Kidney capillary endothelial cell (primary cell): Measurements from ENCODE around the gene GABBR2.

Experiments
- DNase-seq: peaks from one replicate; pipeline ENCODE4 v3.0.0-alpha.2; 2018; ENCODE audit warnings: low spot score

GABBR2 gene

DNA sequence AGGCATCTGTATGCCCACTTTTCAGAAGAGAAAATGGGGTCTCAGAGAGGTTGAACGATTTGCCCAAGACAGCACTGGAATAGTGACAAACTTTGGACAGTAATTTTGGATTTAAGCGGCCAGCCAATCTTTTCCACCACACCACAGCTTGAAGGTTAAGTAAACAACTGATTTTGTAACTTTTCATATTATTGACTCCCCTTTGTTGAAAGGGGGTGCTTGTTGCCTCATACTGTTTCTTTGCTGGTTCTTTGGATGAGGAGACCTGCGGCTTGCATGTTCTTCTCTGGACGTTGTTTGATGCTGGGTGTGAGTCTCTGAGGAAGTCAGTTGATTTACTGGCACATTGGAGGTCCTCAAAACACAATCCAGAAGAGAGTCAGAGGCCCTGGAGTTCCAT, 11.7 kb upstream of the GABBR2 start:
- DNase-seq = no peak

DNA sequence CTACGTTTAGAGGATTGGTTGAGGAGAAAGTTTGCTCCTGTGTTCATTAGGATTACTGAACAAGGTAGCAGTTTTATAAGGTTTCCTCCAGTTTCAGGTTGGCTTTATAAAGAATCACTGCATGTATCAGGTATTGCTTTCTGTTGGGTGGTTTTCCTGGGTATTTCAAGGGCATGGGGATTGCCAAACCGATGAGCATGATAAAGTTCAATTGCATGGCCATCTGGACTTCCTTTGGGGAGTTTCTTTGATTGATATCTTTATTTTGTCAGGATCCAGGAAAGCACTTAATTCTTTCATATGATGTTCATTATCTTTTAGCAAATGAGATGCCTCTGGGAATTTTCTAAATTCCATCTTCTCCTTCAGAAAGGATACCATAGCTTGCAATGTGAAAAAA, 10.3 kb upstream of the GABBR2 start:
- DNase-seq = no peak

DNA sequence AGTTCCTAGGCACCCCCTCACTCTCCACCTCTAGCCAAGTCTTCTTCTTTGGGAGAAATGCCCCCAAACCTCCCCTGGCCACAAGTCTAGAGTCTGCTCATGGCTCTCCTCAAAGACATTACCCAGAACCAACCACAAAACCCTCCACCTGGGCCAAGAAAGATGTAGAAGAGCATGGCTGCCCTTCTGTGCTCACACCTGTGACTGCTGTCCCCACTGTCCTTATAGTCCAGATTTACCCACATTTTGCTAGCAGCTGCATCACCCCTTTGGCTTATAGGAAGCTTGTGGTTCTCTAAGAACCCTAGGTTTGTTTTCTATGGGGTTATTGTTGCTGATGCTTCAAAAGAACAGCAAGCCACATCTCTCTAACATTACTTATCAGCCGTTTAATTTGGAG, 6.1 kb upstream of the GABBR2 start:
- no peak for DNase-seq

DNA sequence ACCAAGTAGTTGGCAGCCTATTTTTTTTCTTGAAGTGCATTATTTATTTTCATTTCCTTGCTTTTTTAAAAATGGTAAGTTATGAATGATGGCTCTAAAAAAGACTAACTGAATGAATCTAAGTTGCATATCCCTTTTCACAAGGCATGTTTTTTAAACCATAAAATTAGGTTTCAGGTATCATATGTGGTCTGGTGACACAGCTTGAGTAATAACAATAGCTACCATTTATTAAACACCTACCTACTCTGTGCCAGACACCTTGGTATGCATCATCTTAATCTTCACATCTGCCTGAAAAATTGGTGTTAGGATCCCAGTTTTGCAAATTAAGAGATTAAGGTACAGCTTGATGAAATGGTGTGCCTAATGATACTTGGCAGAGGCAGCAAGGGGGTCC, 4.3 kb upstream of the GABBR2 start:
- no peak for DNase-seq

DNA sequence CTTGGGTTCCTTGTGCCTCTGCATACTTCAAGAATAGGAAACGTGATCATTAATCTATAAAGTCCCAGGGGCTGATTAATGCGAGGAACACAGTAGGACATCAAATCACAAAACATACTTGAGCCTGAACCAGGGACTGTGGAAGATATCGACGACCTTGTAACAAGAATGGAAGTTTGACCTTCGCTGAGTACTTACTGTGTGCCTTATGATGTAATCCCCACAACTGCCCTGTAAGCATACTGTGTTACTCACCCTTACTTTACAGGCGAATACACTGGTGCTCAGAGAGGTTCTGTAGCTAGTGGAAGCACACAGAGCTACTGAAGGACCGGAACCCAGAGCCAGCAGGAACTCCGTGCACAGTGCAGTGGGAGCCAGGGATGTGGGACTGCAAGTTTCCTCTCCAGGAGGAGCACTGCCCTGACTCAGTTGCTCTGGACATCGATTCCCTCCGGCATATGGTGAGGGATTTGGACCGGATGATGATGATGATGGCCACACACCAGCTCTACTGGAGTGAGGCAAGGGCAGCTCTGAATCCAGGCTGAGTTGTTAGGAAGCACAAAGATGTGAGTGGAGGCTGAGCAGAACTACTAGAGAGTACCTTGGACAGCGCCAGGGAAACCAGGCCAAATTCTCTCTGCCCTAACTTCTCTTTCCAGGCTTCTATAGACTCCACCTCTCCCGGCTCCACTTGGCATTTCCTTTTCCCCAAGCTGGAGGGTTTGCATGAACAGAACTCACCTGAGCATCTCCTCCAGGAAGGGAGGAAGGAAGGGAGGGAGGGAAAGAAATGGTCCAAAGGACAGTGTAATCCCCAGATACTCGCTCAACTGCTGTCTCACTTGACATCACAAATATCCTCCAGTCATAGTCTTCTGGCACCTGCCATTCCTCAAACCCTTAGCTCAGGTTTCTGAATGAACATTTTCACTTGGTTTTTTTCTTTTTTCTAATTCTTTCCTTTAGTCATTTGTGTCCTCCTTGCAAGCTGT, 1.5 kb upstream of the GABBR2 start:
- no peak for DNase-seq

DNA sequence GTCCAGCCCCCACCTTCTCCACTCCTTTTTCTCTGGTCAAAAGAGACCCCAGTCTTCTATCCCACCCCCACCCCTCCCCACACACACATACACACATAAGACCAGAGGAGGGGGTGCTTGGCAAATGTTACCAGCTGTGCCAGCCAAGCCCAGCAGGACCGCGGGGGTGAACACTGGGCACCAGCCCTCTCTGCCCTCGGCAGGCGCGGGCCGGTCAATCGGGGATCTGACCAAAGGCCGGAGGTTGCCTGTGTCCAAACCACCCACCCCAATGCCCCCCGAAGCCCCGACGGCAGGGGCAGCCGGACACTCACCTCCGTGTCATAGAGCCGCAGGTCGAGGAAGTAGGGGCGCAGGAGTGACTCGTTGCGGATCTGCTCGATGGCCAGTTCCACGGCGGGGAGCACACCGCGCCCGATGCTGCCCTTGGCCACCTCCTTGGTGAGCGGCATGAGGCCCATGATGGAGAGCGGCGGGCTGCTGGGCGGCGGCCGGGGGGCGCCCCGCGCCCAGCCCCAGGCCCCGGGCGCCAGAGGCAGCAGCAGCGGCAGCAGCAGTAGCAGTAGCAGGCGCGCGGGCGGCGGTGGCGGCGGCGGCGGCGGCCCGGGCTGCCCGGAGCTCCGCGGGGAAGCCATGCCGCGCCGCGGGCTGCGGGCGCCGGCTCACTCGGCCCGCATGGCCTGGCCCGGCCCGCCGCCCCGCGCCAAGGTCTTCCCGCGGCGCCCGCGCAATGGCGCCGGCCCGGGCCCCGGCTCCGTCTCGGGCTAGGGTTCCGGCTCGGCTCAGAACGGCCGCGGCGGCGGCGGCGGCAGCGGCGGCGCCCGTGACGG, 417 bp downstream of the GABBR2 start:
- no peak for DNase-seq

DNA sequence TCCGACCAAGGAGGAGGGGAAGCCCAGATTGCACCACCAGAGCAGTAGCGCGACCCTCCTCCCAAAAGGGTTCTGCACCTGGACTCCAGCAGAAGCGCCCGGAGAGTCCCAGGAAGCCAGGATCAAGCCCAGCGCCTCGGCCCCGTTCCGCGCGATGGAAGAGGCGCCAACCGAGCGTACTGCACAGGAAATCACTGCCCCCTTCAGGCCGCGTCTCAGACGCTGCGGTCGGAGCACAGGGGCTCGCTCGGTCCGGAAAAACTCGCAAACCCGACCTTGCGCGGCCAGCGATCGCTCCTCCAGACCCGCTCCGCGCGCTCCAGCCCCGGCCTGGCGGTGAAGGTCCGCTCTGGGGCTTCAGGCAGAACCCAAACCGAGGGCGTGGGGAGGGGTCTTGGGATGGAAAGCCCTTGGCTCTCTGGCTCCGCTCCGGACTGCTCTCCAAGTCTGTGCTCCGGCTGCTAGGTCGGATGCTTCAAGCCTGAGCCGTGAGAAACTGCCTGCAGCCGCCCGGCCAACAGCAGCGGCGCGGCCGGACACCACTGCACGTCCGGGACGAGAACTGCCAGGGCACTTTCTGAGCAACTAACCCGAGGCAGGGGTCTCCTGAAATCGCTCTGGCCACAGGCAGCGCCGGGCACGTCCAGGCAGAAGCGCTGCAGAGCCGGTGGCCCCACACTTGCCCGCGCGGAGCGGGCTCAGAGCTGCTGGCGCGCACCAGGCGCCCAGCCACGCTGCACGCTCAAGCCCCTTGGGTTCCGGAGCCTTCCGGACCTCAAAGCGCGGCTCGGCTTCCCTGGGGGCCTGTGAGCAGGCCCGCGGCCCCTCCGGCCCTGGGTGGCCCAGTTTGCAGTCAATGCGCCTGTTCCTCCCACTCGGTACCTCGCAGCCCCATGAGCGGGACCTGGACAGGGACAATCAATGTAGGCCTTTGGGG, 1.3 kb downstream of the GABBR2 start:
- DNase-seq = peak; percentile 52

DNA sequence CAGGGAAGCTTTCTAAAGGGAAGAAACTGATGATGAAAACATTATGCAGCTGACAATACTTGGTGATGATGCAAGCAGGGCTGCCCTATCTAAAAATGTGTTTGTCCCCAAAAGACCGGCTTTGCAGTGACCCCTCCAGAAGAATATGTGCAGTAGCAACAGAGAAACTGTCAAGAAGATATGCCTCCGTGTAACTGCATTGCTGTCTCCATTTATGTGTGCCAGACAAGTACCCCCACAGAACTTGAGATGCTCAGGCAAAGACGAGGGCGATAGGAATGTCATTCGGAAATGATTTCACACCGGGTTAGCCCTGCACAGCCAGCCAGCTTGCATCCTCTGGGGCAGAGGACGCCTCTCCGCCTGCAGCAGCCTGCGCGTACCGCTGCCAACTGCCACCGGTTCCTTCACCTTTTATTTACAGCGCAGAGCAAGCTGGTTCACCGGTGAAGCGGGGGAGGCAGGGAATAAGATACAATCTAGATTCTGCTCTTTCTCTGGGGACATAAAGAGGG, 2.0 kb downstream of the GABBR2 start:
- peak; percentile 59 for DNase-seq

DNA sequence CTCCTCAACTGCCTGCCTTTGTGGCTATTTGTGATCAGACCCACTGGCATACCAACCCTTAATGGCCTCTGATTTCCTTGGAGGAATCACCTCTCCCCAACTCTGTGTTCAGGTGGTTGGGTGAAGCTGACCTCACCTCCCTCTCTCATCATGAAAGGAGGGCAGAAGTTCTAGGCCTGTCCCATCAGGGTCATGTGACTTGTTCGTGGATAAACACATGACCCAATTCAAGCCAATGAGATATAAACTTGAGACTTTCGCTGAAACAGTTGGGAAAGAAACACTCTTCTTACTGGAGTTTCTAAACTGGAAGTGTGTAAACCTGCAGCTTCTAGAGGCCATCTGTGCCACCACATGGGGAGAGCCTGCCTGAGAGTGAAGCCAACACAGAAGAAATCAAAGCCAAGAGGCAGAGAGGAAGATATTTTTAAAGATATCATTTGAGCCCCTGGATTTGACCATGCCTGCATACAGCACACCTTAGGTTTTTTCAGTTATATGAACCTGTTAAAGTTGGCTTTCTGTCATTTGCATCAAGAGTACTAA, 5.8 kb downstream of the GABBR2 start:
- DNase-seq = no peak

DNA sequence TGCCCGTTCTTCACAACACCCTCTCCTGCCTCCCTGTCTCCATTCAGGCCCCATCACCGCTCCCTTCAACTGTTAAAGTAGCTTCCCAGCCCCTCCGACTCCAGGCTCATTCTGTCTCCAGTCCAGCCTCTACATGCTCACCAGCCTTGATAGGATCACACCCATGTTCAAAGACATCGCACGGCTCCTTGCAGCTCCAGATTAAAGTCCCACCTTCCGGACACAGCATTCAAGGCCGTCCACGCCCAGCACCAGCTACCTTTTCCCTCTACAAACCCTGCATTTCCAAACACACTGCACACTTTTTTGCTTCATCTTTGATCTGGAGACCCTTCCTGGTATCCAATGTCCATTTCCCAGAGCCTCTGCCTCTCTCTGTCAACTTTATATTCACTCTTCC, 6.4 kb downstream of the GABBR2 start:
- DNase-seq = no peak

DNA sequence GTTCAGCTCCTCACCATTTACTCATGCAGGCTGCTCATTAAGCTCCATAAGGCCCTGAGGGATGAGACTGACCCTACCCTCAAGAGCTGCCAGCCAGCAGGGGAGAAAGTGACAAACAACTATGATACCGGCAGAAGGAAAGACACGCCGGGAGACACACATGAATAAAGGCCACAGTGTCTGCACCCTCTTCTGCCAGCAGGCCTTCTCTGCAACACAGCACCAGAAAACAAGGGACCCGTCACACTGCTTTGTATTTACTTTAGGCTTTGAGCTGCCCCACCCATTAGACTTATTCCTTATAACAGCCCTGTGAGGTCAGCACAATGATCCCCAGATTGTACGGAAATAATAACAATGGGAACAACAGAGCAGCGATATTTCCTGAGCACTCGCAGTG, 7.2 kb downstream of the GABBR2 start:
- DNase-seq = no peak

DNA sequence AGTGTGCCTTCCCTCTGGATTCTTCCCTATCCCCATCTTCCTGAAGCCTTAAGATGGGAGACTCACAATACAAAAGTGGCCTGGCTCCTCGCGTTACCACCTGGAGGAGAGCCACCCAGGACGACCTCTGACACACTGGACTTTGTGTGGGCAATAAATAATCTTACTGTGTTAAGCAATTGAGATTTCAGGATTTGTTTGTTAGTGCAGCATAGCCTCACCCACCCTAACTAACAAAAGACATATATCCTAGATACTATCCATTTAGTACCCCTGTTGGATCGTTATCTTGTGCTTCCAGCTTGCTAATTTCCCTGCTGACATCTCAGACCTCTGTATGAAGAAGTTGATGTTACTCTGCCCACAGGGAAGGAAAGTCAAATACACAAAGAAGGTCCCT, 7.9 kb downstream of the GABBR2 start:
- no peak for DNase-seq

DNA sequence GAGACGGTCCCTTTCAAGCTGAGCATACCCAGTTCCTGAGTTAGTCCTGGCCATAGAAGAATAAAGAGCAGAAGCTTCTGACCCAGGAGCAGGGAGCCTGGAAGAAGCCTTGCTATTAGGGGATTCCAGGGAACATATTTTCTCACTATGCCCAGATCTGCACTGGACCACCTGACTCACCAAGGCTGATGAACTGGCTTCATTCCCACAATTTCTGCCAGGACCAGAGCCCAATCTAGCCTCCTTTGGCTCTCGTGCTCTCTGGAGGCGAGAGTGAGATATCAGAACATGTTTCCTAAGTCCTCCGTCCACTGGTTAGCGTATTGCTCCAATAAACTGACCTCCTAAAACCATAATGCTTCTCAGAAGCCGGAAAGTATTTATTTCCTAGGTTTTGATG, 9.9 kb downstream of the GABBR2 start:
- DNase-seq = no peak

DNA sequence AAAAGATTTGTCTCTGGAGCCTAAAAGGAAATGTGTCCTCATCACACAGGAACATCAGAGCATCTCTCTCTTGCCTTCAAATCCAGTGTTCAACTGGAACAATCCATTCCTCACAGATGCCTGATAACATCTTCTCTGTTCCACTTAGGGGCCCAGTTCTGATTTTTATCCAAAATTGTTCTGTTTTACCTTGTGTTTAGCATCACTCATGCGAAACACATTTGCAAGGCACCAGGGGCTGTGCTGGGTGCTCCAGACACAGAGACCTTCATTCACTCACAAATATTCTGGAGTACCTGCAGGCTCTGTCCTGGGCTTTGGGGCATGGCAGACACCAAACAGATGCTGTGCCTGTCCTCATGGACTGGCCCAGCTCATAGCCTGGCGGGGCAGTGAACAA, 13.8 kb downstream of the GABBR2 start:
- DNase-seq = no peak

DNA sequence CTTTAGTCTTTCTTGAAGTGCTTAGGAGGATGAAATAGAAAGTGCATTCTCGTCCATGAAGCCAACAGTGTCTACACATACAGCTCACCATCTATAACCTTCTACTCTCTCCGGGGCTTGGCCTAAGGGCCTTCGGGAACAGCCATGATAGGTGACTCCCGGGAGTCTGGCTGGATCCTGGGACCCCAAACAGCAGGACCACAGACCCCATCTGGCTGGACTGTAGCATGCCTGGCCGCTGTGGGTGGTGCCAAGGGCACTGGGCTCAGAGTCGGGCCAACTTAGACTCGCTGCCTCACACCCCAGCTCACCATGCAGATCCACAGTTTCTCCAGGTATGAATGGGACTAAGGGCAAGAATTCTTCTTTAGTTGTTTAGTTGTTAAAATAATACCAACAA, 16.3 kb downstream of the GABBR2 start:
- no peak for DNase-seq

DNA sequence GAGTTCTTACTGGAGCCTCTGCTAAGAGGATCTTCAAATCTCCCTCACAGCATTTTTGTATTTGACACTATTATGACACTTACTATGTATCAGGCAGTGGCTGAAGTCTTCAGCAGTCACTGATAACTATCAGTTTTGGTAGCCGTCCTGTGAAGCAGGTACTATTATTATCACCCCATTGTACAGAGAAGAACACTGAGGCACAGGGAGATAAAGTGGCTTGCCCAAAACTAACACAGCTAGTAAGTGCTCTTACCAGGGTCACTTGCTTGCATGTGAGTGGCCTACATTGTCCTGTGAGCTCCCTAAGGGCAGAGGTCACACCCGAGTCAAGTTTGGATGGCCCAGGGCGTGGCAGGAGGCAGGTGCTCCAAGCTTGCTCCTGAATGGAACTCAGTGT, 16.8 kb downstream of the GABBR2 start:
- no peak for DNase-seq

DNA sequence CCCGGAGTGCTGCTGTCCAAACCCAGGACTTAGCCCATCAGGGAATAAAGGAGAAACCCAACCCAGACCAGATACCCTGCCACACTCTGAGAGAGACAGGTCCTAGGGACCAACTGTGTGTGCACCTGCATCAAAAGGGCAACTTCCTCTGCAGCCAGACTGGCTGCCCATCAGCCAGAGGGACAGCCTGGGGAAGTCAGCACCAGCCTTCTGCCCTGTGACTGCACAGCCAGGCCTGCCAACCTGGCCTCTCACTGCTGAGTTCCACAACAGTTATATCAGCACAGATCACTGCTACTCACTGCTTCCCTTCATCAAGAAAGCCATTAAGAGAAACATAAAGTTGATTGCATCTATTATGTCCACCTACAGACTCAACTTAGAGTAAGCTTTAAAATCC, 18.0 kb downstream of the GABBR2 start:
- DNase-seq = no peak

DNA sequence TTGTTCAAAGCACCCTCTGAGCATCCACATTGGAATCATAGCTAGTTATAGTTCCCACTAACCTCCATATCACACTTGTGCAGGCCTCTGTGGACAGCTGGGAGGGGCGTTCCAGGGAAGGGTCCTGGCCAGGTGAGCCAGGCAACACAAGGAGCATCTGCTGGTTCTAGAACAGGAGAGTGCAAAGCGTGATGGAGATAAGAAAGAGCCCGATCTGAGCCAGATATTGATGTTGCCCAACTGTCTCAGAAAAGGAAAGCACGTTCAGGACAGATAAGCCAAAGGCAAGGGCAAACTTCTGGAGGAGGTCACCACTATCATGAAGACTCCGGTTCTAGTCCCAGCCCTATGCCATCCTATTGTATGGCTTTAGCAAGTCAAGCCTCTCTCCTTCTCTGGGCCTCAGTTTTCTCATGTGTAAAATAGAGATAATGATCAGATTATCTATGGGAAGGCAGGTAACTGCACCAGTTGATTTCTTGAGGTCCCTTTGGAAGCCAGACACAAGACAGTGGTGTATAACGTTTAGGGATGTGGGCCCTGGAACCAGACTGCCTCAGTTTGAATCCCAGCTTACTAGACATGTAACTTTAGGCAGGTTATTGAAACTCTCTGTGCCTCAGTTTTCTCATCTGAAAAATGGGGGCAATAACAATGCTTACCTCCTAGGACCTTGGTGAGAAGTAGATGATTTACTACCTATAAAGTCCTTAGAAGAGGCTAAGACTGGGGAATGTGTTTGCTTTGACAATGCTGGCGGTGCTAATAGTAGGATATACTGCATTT, 19.8 kb downstream of the GABBR2 start:
- DNase-seq = no peak

DNA sequence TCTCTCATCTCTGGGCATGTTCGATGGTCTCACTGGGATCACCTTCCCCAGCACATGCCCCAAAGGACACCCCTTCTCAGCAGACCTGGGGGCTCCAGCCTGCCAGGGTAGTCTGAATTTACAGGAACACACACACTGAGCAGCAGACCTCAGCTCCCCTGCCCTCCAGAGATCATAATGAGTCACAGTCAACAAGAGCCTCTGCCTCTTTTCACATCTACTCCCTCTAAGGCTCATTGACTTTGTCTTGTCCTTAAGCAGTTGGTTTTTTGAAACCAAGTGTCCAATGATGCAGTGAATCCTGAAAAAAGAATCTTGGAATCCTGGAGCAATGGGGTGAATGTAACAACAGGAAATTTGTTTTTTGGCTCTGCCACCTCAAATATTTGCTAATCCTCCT, 20.8 kb downstream of the GABBR2 start:
- DNase-seq = no peak

DNA sequence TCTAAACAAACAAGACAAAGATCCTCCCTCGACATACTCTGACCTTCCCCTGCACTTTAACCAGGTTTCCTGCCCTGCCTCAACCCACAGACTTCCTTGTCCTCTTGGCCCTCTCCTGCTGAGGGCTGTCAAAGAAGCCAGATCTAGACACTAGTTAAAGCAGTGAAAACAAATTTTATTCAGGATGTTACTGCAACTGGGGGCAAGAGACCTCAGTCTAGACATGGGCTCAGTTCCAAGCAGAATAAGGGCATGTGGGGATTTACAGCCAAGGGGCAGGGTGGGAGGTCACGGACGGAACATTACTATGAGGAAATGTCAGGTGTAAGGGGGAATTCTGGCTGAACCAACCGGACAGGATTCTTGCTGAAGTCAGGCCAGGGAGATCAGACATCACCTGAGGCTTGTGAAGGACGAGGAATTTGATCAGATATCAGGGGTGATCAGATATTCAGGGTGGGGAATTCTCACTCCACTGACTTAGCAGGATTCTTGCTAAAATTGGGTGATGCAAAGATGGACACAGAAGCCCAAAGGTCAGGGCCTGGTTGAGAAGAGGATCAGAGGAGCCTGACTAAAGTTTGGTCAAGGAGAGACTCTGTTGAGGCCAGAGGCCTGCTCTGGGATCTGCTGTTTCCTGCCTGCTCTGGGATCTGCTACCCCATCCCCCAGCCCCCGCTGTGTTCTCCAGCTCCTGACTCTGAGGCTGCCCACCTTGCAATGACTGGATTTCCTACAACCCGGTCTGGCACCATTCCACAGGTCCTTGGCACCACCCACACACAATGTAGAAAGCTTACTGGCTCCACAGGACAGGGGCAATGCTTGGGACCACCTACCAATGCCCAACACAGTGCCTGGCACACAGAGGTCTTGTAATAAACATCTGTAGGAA, 21.5 kb downstream of the GABBR2 start:
- DNase-seq = no peak
